ENCODE measurements around the gene TMEM170A.

Gene TMEM170A

GRCh38 chr16:75443298-75443697, 21.2 kb downstream of the TMEM170A start:
- no peak overlapping the region for H3K9ac ChIP-seq (ENCODE audit: low read length)
- no peak overlapping the region for H3K4me3 ChIP-seq (ENCODE audit: insufficient read depth, low read length, poor library complexity, severe bottlenecking)
- H3K9me2 ChIP-seq (replicated peaks; ENCODE audit: insufficient read depth, low read length): no peaks in the 10 kb centered on the region
- H3K27ac ChIP-seq (ENCODE audit: low read depth, low read length): no peak overlapping the region
- no peak for TF ChIP-seq EZH2phosphoT487 (conservative IDR thresholded peaks at IDR 0.05; ENCODE audit: low read length)
- TF ChIP-seq CTCF (IDR thresholded peaks at IDR 0.05; ENCODE audit: insufficient read depth, low read length, poor library complexity, severe bottlenecking): no peak
- no peaks in the 10 kb centered on the region for H3K27me3 ChIP-seq (ENCODE audit: low read length)
- H3K36me3 ChIP-seq (ENCODE audit: low read length): no peaks in the 10 kb centered on the region; the same call in 1 of the 2 replicates
- H3K4me2 ChIP-seq (ENCODE audit: low read depth, low read length, poor library complexity, severe bottlenecking): no peak overlapping the region
- H3K9me3 ChIP-seq (ENCODE audit: insufficient read depth, low read length): no peaks in the 10 kb centered on the region
- H3F3A ChIP-seq (ENCODE audit: insufficient read depth): 0 out of 2 replicates have a peak, but pooled peaks cover 4% of the 10 kb centered on the region
- H2AFZ ChIP-seq (ENCODE audit: low read depth, low read length, severe bottlenecking): no peak overlapping the region
- no peaks in the 10 kb centered on the region for H4K20me1 ChIP-seq (ENCODE audit: low read depth, low read length)
- H3K79me2 ChIP-seq (ENCODE audit: insufficient read depth, low read length): no peaks in the 10 kb centered on the region; the same call in 1 of the 2 replicates

- peaks cover 28% of the 10 kb centered on the region for H3K79me2 ChIP-seq (ENCODE audit: insufficient read depth, low read length)
- H3K9me2 ChIP-seq (replicated peaks; ENCODE audit: insufficient read depth, low read length): no peaks in the 10 kb centered on the region
- TF ChIP-seq CTCF (IDR thresholded peaks at IDR 0.05; ENCODE audit: insufficient read depth, low read length, poor library complexity, severe bottlenecking) (no peak), EZH2phosphoT487 (conservative IDR thresholded peaks at IDR 0.05; ENCODE audit: low read length) (no peak)
- H3K9me3 ChIP-seq (ENCODE audit: insufficient read depth, low read length): no peaks in the 10 kb centered on the region
- H3F3A ChIP-seq (ENCODE audit: insufficient read depth): peaks cover 14% of the 10 kb centered on the region
- H4K20me1 ChIP-seq (ENCODE audit: low read depth, low read length): no peaks in the 10 kb centered on the region
- no peaks in the 10 kb centered on the region for H3K27me3 ChIP-seq (ENCODE audit: low read length)
- peak overlapping the region; percentile 64 for H3K27ac ChIP-seq (ENCODE audit: low read depth, low read length)
- peak overlapping the region; percentile 92 for H3K4me3 ChIP-seq (ENCODE audit: insufficient read depth, low read length, poor library complexity, severe bottlenecking)
- peak overlapping the region; percentile 99 for H2AFZ ChIP-seq (ENCODE audit: low read depth, low read length, severe bottlenecking)
- peak overlapping the region; percentile 97 for H3K4me2 ChIP-seq (ENCODE audit: low read depth, low read length, poor library complexity, severe bottlenecking)
- peak overlapping the region; percentile 70 for H3K9ac ChIP-seq (ENCODE audit: low read length)
- no peaks in the 10 kb centered on the region for H3K36me3 ChIP-seq (ENCODE audit: low read length)
Measured at GRCh38 chr16:75433732-75434413, 30.6 kb downstream of the TMEM170A start.

GRCh38 chr16:75432828-75433731, 31.4 kb downstream of the TMEM170A start, which contains the start of gene CFDP1:
CFDP1 (minus strand) TSS chr16:75433503; CDS start chr16:75433352, 151 bp downstream.
- H3K36me3 ChIP-seq (ENCODE audit: low read length): no peaks in the 10 kb centered on the region
- H3K9ac ChIP-seq (ENCODE audit: low read length): peak within 1 kb of the TSS; percentile 70
- peak within 1 kb of the TSS; percentile 64 for H3K27ac ChIP-seq (ENCODE audit: low read depth, low read length)
- no peaks in the 10 kb centered on the region for H3K9me3 ChIP-seq (ENCODE audit: insufficient read depth, low read length)
- H3K27me3 ChIP-seq (ENCODE audit: low read length): no peaks in the 10 kb centered on the region
- TF ChIP-seq EZH2phosphoT487 (conservative IDR thresholded peaks at IDR 0.05; ENCODE audit: low read length): no peak
- TF ChIP-seq CTCF (IDR thresholded peaks at IDR 0.05; ENCODE audit: insufficient read depth, low read length, poor library complexity, severe bottlenecking): no peak
- peaks cover 12% of the 10 kb centered on the region for H3F3A ChIP-seq (ENCODE audit: insufficient read depth)
- H2AFZ ChIP-seq (ENCODE audit: low read depth, low read length, severe bottlenecking): peak within 1 kb of the TSS; percentile 99
- H3K4me3 ChIP-seq (ENCODE audit: insufficient read depth, low read length, poor library complexity, severe bottlenecking): peak within 1 kb of the TSS; percentile 92
- no peaks in the 10 kb centered on the region for H3K9me2 ChIP-seq (replicated peaks; ENCODE audit: insufficient read depth, low read length)
- H4K20me1 ChIP-seq (ENCODE audit: low read depth, low read length): no peaks in the 10 kb centered on the region
- peak within 1 kb of the TSS; percentile 97 for H3K4me2 ChIP-seq (ENCODE audit: low read depth, low read length, poor library complexity, severe bottlenecking)
- peaks cover 36% of the 10 kb centered on the region for H3K79me2 ChIP-seq (ENCODE audit: insufficient read depth, low read length)
